Measurements from ENCODE around the gene RNF166. TPM values are rescaled to one million over a fixed set of nuclear protein-coding genes. Genes with fewer than 3 reads are reported as not detected.

RNF166 gene
- polyA plus RNA-seq, 3 donors, result 99.3 to 255 (median 120) TPM

DNA sequence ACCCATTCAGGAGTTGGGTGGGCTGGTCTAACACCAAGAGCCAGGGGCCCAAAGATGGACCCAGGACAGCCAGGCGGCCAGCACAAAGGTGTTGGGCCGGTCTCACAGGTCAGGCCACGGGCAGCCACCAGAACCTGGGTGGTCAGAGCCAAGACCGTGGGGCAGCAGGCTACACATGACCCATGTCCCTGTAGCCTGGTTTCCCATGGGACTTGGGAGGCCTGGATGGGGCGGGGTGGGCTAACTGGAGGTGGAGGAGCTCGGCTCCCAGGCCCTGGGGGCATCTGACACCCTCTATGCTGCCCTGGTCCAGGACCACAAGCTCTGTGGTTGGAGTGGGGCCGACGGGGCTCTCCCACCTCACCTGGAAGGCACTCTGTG is 17.3 kb upstream of the RNF166 start:
- no peaks in the 10 kb centered on the region for H3K4me1 ChIP-seq (ENCODE audit: control insufficient read depth in 1 of 2, insufficient read depth in 2 of 2, low read length in 2 of 2)
- H3K27ac ChIP-seq (ENCODE audit: low read depth in 1 of 2, low read length in 2 of 2), result no peak overlapping the region
- no peak overlapping the region for H3K27ac Mint-ChIP-seq
- H3K27me3 ChIP-seq (ENCODE audit: control insufficient read depth in 2 of 2, insufficient read depth in 2 of 2, low read length in 2 of 2), result no peaks in the 10 kb centered on the region
- H3K4me2 ChIP-seq (replicated peaks; ENCODE audit: extremely low read depth, low read length, poor library complexity, severe bottlenecking), result no peak overlapping the region
- WGBS (ENCODE audit: insufficient coverage), result 84% methylated on average over 8 of the region's 8 CpGs
- TF ChIP-seq, protein P1, sequence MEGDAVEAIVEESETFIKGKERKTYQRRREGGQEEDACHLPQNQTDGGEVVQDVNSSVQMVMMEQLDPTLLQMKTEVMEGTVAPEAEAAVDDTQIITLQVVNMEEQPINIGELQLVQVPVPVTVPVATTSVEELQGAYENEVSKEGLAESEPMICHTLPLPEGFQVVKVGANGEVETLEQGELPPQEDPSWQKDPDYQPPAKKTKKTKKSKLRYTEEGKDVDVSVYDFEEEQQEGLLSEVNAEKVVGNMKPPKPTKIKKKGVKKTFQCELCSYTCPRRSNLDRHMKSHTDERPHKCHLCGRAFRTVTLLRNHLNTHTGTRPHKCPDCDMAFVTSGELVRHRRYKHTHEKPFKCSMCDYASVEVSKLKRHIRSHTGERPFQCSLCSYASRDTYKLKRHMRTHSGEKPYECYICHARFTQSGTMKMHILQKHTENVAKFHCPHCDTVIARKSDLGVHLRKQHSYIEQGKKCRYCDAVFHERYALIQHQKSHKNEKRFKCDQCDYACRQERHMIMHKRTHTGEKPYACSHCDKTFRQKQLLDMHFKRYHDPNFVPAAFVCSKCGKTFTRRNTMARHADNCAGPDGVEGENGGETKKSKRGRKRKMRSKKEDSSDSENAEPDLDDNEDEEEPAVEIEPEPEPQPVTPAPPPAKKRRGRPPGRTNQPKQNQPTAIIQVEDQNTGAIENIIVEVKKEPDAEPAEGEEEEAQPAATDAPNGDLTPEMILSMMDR (IDR thresholded peaks at IDR 0.05), result no peak
- H3K4me3 Mint-ChIP-seq, result no peak overlapping the region
- intact Hi-C loops (cut with micrococcal nuclease), result no loop called here
- no peaks in the 10 kb centered on the region for H3K9me3 Mint-ChIP-seq
- no peaks in the 10 kb centered on the region for H3K9me3 ChIP-seq (replicated peaks in 1 of 2; ENCODE audit: control insufficient read depth in 1 of 2, insufficient read depth in 1 of 2, low read length in 2 of 2)
- H3K36me3 Mint-ChIP-seq, result peaks cover 70 to 91% of the 10 kb centered on the region in 2 donors
- peaks cover 82% of the 10 kb centered on the region for H4K20me1 ChIP-seq (ENCODE audit: insufficient read depth, low read length)
- DNase-seq, result no peak
- H3K4me3 ChIP-seq (replicated peaks in 1 of 3; ENCODE audit: low read depth in 2 of 3, low read length in 3 of 3), result no peak overlapping the region
- H3K9ac ChIP-seq (ENCODE audit: insufficient read depth, low read length, poor library complexity, severe bottlenecking), result no peak overlapping the region
- peaks cover 93 to 98% of the 10 kb centered on the region in 2 donors for H3K36me3 ChIP-seq (replicated peaks in 1 of 2; ENCODE audit: control insufficient read depth in 1 of 2, insufficient read depth in 2 of 2, low read length in 2 of 2)
- no peak overlapping the region for H2AFZ ChIP-seq (ENCODE audit: insufficient read depth, low read depth, low read length, poor library complexity, severe bottlenecking)
- no peaks in the 10 kb centered on the region for H3K79me2 ChIP-seq (ENCODE audit: insufficient read depth, low read length)
- no peaks in the 10 kb centered on the region for H3K27me3 Mint-ChIP-seq (ENCODE audit: low read depth in 3 of 3)
- H3K4me1 Mint-ChIP-seq, result no peaks in the 10 kb centered on the region

DNA sequence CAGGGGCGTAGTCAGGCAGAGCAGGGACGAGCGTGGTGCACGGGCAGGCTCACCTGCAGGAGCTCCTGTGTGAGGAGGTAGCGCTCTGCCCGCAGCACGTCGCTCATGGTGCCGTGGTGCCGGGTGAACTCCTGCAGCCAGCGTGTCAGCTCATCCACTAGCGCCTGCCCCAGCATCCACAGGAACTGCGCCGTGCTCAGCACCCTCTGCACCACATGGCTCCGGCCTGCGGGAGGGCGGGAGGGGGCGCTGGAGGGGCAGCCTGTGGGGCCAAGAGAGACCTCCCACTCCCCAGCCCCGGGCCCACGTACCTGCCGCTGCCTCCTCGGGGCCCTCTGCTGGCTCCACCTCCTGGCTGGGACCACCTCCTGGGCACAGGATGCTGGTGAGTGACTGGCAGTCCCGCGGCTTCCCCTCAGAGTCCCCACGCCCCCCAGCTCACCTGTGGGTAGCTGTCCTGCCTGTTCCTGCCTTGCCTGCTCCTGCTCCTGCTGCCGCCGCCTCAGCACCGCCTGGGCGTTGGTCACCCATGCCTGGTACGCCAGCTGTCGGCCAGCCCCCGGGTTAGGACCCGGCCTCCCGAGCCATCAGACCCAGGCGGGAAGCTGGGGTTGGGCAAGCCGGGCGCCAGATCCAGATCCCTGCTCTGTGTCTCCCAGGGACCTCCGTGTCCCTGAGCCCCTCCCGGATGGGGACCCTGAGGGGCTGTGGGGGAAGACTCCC is 16.7 kb upstream of the RNF166 start:
- H3K36me3 ChIP-seq (replicated peaks in 1 of 2; ENCODE audit: control insufficient read depth in 1 of 2, insufficient read depth in 2 of 2, low read length in 2 of 2), result peaks cover 96 to 100% of the 10 kb centered on the region in 2 donors
- intact Hi-C loops (cut with micrococcal nuclease), result no loop called here
- Mint-ChIP-seq H3K9me3 (no peaks in the 10 kb centered on the region), H3K27me3 (ENCODE audit: low read depth in 3 of 3) (no peaks in the 10 kb centered on the region), H3K4me3 (no peak overlapping the region), H3K4me1 (no peaks in the 10 kb centered on the region), H3K36me3 (peaks cover 75 to 95% of the 10 kb centered on the region in 2 donors), H3K27ac (no peak overlapping the region)
- H3K4me3 ChIP-seq (replicated peaks in 1 of 3; ENCODE audit: low read depth in 2 of 3, low read length in 3 of 3), result no peak overlapping the region
- no peak overlapping the region for H2AFZ ChIP-seq (ENCODE audit: insufficient read depth, low read depth, low read length, poor library complexity, severe bottlenecking)
- H3K9me3 ChIP-seq (replicated peaks in 1 of 2; ENCODE audit: control insufficient read depth in 1 of 2, insufficient read depth in 1 of 2, low read length in 2 of 2), result no peaks in the 10 kb centered on the region
- H3K9ac ChIP-seq (ENCODE audit: insufficient read depth, low read length, poor library complexity, severe bottlenecking), result no peak overlapping the region
- no peaks in the 10 kb centered on the region for H3K27me3 ChIP-seq (ENCODE audit: control insufficient read depth in 2 of 2, insufficient read depth in 2 of 2, low read length in 2 of 2)
- H4K20me1 ChIP-seq (ENCODE audit: insufficient read depth, low read length), result peaks cover 84% of the 10 kb centered on the region
- H3K4me2 ChIP-seq (replicated peaks; ENCODE audit: extremely low read depth, low read length, poor library complexity, severe bottlenecking), result no peak overlapping the region
- H3K79me2 ChIP-seq (ENCODE audit: insufficient read depth, low read length), result no peaks in the 10 kb centered on the region
- H3K27ac ChIP-seq (ENCODE audit: low read depth in 1 of 2, low read length in 2 of 2), result no peak overlapping the region
- 98% methylated on average over 36 of the region's 39 CpGs for WGBS (ENCODE audit: insufficient coverage)
- no peaks in the 10 kb centered on the region for H3K4me1 ChIP-seq (ENCODE audit: control insufficient read depth in 1 of 2, insufficient read depth in 2 of 2, low read length in 2 of 2)
- DNase-seq, result no peak
- TF ChIP-seq, protein P1 (IDR thresholded peaks at IDR 0.05), result no peak

All from CD14-positive monocyte (primary cell).